ENCODE measurements around the gene VAV1. TPM values are rescaled to one million over a fixed set of nuclear protein-coding genes. Genes with fewer than 3 reads are reported as not detected.
"Not testable (repeated sequence)": the region's sequence is repeated elsewhere in the genome, so short reads cannot be mapped to it uniquely, and the experiment has no call there.

Gene VAV1
- total RNA-seq, 1 donor from 2014 or later = 1.8 TPM

DNA sequence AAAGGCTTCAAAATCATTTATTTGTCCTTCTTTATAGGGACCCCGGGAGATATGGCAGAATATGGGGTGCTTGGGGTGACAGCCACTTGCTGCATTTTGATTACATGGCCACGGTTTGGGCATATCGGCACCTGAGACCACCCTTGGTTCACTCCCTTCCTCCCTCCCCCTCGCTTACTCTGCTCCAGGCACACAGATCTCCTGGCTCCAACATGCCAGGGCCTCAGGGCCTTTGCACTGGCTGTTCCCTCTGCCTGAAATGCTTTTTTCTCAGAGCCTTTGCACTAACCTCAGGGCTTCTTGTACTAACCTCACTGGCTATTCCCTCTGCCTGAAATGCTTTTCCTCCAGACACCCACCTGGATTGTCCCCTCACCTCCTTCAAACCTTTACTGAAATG lies 23.8 kb downstream of the VAV1 start:
- TF ChIP-seq, protein P1, sequence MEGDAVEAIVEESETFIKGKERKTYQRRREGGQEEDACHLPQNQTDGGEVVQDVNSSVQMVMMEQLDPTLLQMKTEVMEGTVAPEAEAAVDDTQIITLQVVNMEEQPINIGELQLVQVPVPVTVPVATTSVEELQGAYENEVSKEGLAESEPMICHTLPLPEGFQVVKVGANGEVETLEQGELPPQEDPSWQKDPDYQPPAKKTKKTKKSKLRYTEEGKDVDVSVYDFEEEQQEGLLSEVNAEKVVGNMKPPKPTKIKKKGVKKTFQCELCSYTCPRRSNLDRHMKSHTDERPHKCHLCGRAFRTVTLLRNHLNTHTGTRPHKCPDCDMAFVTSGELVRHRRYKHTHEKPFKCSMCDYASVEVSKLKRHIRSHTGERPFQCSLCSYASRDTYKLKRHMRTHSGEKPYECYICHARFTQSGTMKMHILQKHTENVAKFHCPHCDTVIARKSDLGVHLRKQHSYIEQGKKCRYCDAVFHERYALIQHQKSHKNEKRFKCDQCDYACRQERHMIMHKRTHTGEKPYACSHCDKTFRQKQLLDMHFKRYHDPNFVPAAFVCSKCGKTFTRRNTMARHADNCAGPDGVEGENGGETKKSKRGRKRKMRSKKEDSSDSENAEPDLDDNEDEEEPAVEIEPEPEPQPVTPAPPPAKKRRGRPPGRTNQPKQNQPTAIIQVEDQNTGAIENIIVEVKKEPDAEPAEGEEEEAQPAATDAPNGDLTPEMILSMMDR (IDR thresholded peaks at IDR 0.05; ENCODE audit: borderline replicate concordance) = no peak
- Histone ChIP-seq H3K36me3 (no peaks in the 10 kb centered on the region), H3K4me3 (no peak overlapping the region), H3K27me3 (ENCODE audit: low read depth) (peaks cover 71% of the 10 kb centered on the region), H3K9me3 (replicated peaks) (peaks cover 15% of the 10 kb centered on the region), H3K27ac (replicated peaks) (no peak overlapping the region), H3K4me1 (peaks cover 3% of the 10 kb centered on the region)
- no peak for DNase-seq
- intact Hi-C loops (cut with micrococcal nuclease) = no loop called here

DNA sequence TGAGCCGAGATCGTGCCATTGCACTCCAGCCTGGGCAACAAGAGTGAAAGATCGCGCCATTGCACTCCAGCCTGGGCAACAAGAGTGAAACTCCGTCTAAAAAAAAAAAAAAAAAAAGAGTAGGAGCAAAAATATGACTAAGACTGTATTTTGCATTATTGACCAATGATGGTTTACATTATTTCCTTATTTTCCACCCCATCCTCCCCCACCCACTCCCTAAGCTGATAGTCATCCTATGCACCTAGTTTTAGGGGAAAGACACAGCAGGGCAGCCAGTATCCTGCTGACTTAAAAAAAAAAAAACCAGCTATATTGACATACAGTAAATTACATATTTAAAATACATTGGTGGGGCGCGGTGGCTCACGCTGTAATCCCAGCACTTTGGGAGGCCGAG lies 25.1 kb downstream of the VAV1 start:
- intact Hi-C loops (cut with micrococcal nuclease) = no loop called here
- TF ChIP-seq, protein P1 (IDR thresholded peaks at IDR 0.05; ENCODE audit: borderline replicate concordance) = no peak
- DNase-seq = no peak
- peaks cover 9% of the 10 kb centered on the region for H3K4me1 ChIP-seq
- H3K4me3 ChIP-seq = no peak overlapping the region
- H3K27me3 ChIP-seq (ENCODE audit: low read depth) = peaks cover 70% of the 10 kb centered on the region
- H3K36me3 ChIP-seq = no peaks in the 10 kb centered on the region
- peaks cover 15% of the 10 kb centered on the region for H3K9me3 ChIP-seq (replicated peaks)
- H3K27ac ChIP-seq (replicated peaks) = no peak overlapping the region

DNA sequence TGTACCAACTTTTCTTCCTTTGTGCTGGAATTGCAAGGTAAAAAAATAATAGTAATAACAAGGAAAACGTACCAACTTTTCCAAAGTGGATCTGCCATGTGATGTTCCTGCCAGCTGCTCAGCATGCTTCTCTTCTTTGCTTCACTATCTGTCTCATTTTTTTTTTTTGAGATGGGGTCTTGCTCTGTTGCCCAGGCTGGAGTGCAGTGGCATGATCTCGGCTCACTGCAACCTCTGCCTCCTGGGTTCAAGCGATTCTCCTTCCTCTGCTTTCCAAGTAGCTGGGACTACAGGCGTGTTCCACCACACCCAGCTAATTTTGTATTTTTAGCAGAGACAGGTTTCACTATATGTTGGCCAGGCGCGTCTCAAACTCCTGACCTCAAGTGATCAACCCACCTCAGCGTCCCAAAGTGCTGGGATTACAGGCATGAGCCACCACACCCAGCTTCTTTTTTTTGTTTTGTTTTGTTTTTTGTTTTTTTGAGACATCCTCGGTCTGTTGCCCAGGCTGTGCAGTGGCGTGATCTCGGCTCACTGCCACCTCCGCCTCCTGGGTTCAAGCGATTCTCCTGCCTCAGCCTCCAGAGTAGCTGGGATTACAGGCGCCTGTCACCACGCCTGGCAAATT lies 27.8 kb downstream of the VAV1 start:
- H3K36me3 ChIP-seq; DNase-seq; H3K9me3 ChIP-seq (replicated peaks); intact Hi-C loops (cut with micrococcal nuclease); H3K4me3 ChIP-seq; H3K4me1 ChIP-seq; H3K27ac ChIP-seq (replicated peaks): not testable (repeated sequence)
- peaks cover 84% of the 10 kb centered on the region for H3K27me3 ChIP-seq (ENCODE audit: low read depth)

DNA sequence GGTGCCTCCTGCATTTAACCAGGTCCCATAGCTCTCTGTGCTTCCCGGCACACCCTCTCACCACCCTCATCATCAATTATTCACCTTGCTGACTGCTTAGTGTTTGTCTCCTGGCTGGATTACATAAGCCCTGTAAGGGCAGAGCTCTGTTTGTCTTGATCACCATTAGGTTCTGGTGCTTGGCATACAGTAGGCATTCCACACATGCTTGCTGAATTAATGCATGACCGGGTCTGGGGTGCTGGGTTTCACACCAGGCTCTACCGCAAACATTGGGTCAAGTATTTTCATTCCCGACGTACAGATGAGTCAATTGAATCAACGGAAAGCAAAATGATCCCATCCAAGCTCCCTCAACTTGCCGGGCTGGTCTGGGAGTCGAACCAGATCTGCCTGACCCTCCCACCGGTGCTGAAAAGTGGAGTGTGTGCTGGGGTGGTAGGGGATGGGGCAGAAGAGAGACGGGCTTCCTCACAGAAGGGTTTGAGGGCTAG lies 28.5 kb downstream of the VAV1 start:
- Histone ChIP-seq H3K27me3 (ENCODE audit: low read depth) (peaks cover 89% of the 10 kb centered on the region), H3K9me3 (replicated peaks) (no peaks in the 10 kb centered on the region), H3K4me3 (peak overlapping the region; percentile 44), H3K27ac (replicated peaks) (peak overlapping the region; percentile 27), H3K36me3 (no peaks in the 10 kb centered on the region), H3K4me1 (peaks cover 9% of the 10 kb centered on the region)
- intact Hi-C loops (cut with micrococcal nuclease) = no loop called here
- DNase-seq = no peak
- TF ChIP-seq, protein P1 (IDR thresholded peaks at IDR 0.05; ENCODE audit: borderline replicate concordance) = no peak

DNA sequence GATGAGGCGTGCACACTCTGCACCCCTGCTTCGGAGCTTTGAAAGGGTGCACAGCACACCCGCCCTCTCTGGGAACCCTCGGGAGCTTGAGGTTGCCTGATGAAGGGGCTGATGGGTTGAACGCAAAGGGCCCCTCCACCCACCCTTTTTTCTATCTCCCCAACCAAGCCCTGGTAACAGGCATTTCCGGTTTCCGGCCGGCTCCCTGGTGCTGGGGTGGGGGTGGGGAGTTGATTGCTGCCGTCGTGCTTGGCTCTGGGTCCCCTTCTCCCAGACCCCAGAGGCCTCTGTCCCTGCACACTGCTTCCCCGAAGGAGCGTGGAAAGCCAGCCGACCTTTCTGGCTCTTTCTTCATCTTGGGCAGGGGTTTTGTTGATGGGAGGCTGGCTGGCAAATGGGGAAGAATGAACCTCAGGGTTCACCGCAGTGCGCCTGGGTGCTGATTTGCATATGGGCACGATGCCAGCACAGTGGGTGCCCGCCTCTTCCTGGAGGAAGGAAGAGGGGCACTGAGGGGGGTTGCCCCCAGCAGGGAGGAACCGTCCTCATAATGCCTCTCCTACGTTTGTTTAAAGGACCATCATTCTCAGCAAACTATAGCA lies 29.1 kb downstream of the VAV1 start:
- Histone ChIP-seq H3K4me3 (peak overlapping the region; percentile 44), H3K4me1 (peaks cover 9% of the 10 kb centered on the region), H3K27me3 (ENCODE audit: low read depth) (peaks cover 89% of the 10 kb centered on the region), H3K27ac (replicated peaks) (peak overlapping the region; percentile 27), H3K36me3 (no peaks in the 10 kb centered on the region), H3K9me3 (replicated peaks) (no peaks in the 10 kb centered on the region)
- intact Hi-C loops (cut with micrococcal nuclease) = no loop called here
- TF ChIP-seq, protein P1 (IDR thresholded peaks at IDR 0.05; ENCODE audit: borderline replicate concordance) = no peak
- DNase-seq = peak; percentile 69
